ENCODE data around the gene PER3. TPM values are rescaled to one million over a fixed set of nuclear protein-coding genes. Genes with fewer than 3 reads are reported as not detected.

PER3 gene
- total RNA-seq, 3 donors from 2014 or later = 6.9 to 42.1 (median 14.7) TPM

- DNase-seq (no peak), ATAC-seq (no peak)
- no peak for TF ChIP-seq CTCF (IDR thresholded peaks at IDR 0.05)
- Histone ChIP-seq H3K36me3 (ENCODE audit: low read depth) (no peaks in the 10 kb centered on the region), H3K4me3 (no peak overlapping the region), H3K9me3 (peaks cover 8% of the 10 kb centered on the region), H3K4me1 (ENCODE audit: low read depth) (no peaks in the 10 kb centered on the region)
- intact Hi-C loops (cut with DNase I, micrococcal nuclease) = no loop called here
Observed at GRCh38 chr1:7813677-7814373, 29.7 kb downstream of the PER3 start.

- Histone ChIP-seq H3K9me3 (no peaks in the 10 kb centered on the region), H3K4me1 (ENCODE audit: low read depth) (no peaks in the 10 kb centered on the region), H3K4me3 (no peak overlapping the region), H3K36me3 (ENCODE audit: low read depth) (no peaks in the 10 kb centered on the region)
- no peak for TF ChIP-seq CTCF (IDR thresholded peaks at IDR 0.05)
- intact Hi-C loops (cut with DNase I, micrococcal nuclease) = no loop called here
- no peak for DNase-seq
- ATAC-seq = no peak
Observed at GRCh38 chr1:7821282-7821681, 37.2 kb downstream of the PER3 start.

- H3K4me1 ChIP-seq (ENCODE audit: low read depth) = no peaks in the 10 kb centered on the region
- H3K9me3 ChIP-seq = no peaks in the 10 kb centered on the region
- intact Hi-C loops (cut with DNase I, micrococcal nuclease) = no loop called here
- no peak overlapping the region for H3K4me3 ChIP-seq
- no peak for TF ChIP-seq CTCF (IDR thresholded peaks at IDR 0.05)
- H3K36me3 ChIP-seq (ENCODE audit: low read depth) = no peaks in the 10 kb centered on the region
- DNase-seq (no peak), ATAC-seq (no peak)
Observed at GRCh38 chr1:7824701-7825100, 40.6 kb downstream of the PER3 start.

- H3K4me3 ChIP-seq = no peak overlapping the region
- intact Hi-C loops (cut with DNase I, micrococcal nuclease) = no loop called here
- TF ChIP-seq CTCF (IDR thresholded peaks at IDR 0.05) = no peak
- H3K36me3 ChIP-seq (ENCODE audit: low read depth) = no peaks in the 10 kb centered on the region
- H3K4me1 ChIP-seq (ENCODE audit: low read depth) = no peaks in the 10 kb centered on the region
- no peak for ATAC-seq
- H3K9me3 ChIP-seq = no peaks in the 10 kb centered on the region
- DNase-seq = no peak
Observed at GRCh38 chr1:7826363-7826762, 42.3 kb downstream of the PER3 start.

- Histone ChIP-seq H3K36me3 (ENCODE audit: low read depth) (no peaks in the 10 kb centered on the region), H3K4me3 (no peak overlapping the region), H3K4me1 (ENCODE audit: low read depth) (no peaks in the 10 kb centered on the region), H3K9me3 (no peaks in the 10 kb centered on the region)
- DNase-seq = peak in 2 of 3 donors; percentile 18 to 37
- peak; percentile 50 for ATAC-seq
- intact Hi-C loops (cut with DNase I, micrococcal nuclease) = no loop called here
- TF ChIP-seq CTCF (IDR thresholded peaks at IDR 0.05) = no peak
Observed at GRCh38 chr1:7827126-7827955, 43.2 kb downstream of the PER3 start.

Measured in mucosa of descending colon (tissue), 3 donors.